Measurements from ENCODE around the gene SFXN2. TPM values are rescaled to one million over a fixed set of nuclear protein-coding genes. Genes with fewer than 3 reads are reported as not detected.

SFXN2 gene
- total RNA-seq, 6 experiments from 2014 or later: 7.1 to 29.7 (median 16.5) TPM

- peaks cover 0 to 65% (median 12%) of the 10 kb centered on the region in 4 donors for H3K4me1 ChIP-seq
Observed at GRCh38 chr10:102770108-102770482, 55.7 kb downstream of the SFXN2 start.

GRCh38 chr10:102770792-102771191 lies 56.4 kb downstream of the SFXN2 start:
- H3K27ac ChIP-seq: peak overlapping the region in 1 of 3 donors; percentile 44
- H3K9me3 ChIP-seq: no peaks in the 10 kb centered on the region
- no peak overlapping the region for H3K4me3 ChIP-seq
- WGBS (ENCODE audit: insufficient coverage, low coverage, low lambda C conversion rate, missing lambda C conversion rate): 50% methylated on average over 1 of the region's 1 CpG
- H3K36me3 ChIP-seq: no peaks in the 10 kb centered on the region
- peaks cover 0 to 71% (median 16%) of the 10 kb centered on the region in 4 donors for H3K4me1 ChIP-seq
- TF ChIP-seq, protein P1, sequence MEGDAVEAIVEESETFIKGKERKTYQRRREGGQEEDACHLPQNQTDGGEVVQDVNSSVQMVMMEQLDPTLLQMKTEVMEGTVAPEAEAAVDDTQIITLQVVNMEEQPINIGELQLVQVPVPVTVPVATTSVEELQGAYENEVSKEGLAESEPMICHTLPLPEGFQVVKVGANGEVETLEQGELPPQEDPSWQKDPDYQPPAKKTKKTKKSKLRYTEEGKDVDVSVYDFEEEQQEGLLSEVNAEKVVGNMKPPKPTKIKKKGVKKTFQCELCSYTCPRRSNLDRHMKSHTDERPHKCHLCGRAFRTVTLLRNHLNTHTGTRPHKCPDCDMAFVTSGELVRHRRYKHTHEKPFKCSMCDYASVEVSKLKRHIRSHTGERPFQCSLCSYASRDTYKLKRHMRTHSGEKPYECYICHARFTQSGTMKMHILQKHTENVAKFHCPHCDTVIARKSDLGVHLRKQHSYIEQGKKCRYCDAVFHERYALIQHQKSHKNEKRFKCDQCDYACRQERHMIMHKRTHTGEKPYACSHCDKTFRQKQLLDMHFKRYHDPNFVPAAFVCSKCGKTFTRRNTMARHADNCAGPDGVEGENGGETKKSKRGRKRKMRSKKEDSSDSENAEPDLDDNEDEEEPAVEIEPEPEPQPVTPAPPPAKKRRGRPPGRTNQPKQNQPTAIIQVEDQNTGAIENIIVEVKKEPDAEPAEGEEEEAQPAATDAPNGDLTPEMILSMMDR (IDR thresholded peaks at IDR 0.05): no peak
- TF ChIP-seq POLR2A (IDR thresholded peaks at IDR 0.05): no peak
- intact Hi-C loops (cut with DNase I): no loop called here
- no peaks in the 10 kb centered on the region for H3K27me3 ChIP-seq
- ATAC-seq (no peak), DNase-seq (no peak)

More at GRCh38 chr10:102770108-102770482, 55.7 kb downstream of the SFXN2 start:
- no peak for TF ChIP-seq POLR2A (IDR thresholded peaks at IDR 0.05)
- TF ChIP-seq, protein P1 (IDR thresholded peaks at IDR 0.05): no peak
- Histone ChIP-seq H3K27ac (peak overlapping the region in 2 of 3 donors; percentile 38 to 44), H3K36me3 (no peaks in the 10 kb centered on the region), H3K9me3 (no peaks in the 10 kb centered on the region), H3K4me3 (no peak overlapping the region), H3K27me3 (no peaks in the 10 kb centered on the region)
- 69% methylated on average over 3 of the region's 3 CpGs for WGBS (ENCODE audit: insufficient coverage, low coverage, low lambda C conversion rate, missing lambda C conversion rate)
- intact Hi-C loops (cut with DNase I): no loop called here
- no peak for ATAC-seq
- no peak for DNase-seq

DNA sequence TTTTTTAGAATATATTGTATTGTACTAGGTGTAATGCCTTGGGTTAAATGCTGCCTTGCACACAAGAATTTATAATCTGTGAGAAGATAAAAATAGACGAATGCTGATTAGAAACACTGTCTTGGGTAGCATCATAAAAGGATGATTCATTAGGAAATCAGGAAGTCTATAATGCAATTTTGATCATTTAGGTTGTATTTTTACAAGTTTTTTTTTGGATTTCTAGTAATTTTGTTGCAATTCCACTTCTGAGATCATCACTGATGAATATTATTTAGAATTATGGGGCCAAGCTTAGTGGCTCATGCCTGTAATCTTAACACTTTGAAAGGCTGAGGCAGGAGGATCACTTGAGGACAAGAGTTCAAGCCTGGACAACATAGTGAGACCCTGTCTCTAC lies 58.9 kb downstream of the SFXN2 start:
- no peaks in the 10 kb centered on the region for H3K36me3 ChIP-seq
- TF ChIP-seq, protein P1 (IDR thresholded peaks at IDR 0.05): no peak
- TF ChIP-seq POLR2A (IDR thresholded peaks at IDR 0.05): no peak
- WGBS (ENCODE audit: insufficient coverage, low coverage, low lambda C conversion rate, missing lambda C conversion rate): 25% methylated on average over 1 of the region's 1 CpG

DNA sequence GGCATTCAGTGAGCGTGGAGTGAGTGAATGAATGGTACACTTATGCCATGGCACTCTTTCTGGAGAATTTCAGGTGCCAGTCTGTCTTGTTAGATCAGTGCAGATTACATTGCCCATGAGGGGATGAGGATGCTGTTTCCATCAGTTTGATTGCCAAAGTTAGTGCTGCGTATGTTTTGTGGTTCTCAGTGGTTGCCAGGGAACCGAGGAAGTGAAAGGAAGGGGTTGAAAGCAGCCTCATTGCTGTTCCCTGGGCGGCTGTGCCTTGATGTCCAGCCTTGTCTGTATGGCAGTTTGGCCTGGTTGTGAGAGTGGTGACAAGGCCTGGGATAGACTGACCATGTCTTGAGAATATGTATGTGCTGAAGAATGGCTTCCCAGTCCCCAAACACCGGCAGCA lies 59.5 kb downstream of the SFXN2 start:
- DNase-seq: no peak
- H3K36me3 ChIP-seq: no peaks in the 10 kb centered on the region
- no peaks in the 10 kb centered on the region for H3K27me3 ChIP-seq
- ATAC-seq: peak in 1 of 4 donors; percentile 3
- H3K4me3 ChIP-seq: no peak overlapping the region
- intact Hi-C loops (cut with DNase I): no loop called here
- peak overlapping the region; percentile 15 to 91 (median 90) for H3K27ac ChIP-seq
- TF ChIP-seq POLR2A (IDR thresholded peaks at IDR 0.05): no peak
- H3K9me3 ChIP-seq: no peaks in the 10 kb centered on the region
- H3K4me1 ChIP-seq: peaks cover 0 to 87% (median 21%) of the 10 kb centered on the region in 4 donors
- 80% methylated on average over 3 of the region's 5 CpGs for WGBS (ENCODE audit: insufficient coverage, low coverage, low lambda C conversion rate, missing lambda C conversion rate)

More for the DNA sequence above, 58.9 kb downstream of the SFXN2 start:
- Histone ChIP-seq H3K27me3 (no peaks in the 10 kb centered on the region), H3K9me3 (no peaks in the 10 kb centered on the region), H3K4me1 (peaks cover 0 to 83% (median 21%) of the 10 kb centered on the region in 4 donors), H3K27ac (no peak overlapping the region), H3K4me3 (no peak overlapping the region)
- intact Hi-C loops (cut with DNase I): no loop called here
- DNase-seq (no peak), ATAC-seq (no peak)

DNA sequence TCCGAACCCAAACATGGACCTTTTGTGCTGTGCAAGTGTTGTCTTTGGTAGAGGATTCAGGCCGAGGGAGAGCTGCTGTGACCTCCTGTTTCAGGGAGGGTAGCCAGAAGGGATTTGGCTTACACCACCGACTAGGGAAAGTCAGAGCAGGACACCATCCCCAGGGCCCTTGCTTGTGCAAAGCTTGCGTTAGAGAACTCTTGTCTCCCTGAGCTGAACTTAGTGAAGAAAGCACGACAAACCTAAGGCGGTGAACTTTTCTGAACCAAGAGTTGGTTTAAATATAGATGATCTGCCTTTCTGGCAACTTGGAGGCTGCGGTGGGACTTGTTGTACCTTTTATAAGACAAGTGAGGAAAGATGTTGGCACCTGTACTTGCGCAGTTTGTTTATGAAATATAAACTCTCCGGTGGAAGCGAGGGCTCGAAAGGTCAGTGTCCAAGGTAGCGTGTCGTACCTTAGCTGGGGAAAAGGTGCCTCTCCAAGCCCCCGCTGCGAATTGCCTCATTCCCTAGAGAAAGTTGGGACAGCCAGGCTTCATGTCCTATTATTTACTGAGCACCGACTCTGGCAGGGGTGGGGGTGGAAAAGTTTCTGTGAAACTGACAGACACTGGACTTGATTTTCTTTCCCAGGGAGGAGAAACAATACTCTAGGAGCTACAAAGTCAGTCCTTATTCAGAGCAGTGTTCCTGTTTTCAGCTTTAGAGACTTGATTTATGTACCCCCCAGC lies 60.9 kb downstream of the SFXN2 start:
- DNase-seq: peak; percentile 37 to 81 (median 73)
- Histone ChIP-seq H3K9me3 (no peaks in the 10 kb centered on the region), H3K4me1 (peaks cover 3 to 87% (median 27%) of the 10 kb centered on the region in 4 donors), H3K27ac (peak overlapping the region; percentile 90 to 94 (median 91)), H3K36me3 (no peaks in the 10 kb centered on the region), H3K27me3 (no peaks in the 10 kb centered on the region), H3K4me3 (peak overlapping the region; percentile 8 to 28 (median 22))
- ATAC-seq: peak; percentile 47 to 77 (median 71)
- intact Hi-C loops (cut with DNase I): no loop called here
- WGBS (ENCODE audit: insufficient coverage, low coverage, low lambda C conversion rate, missing lambda C conversion rate): 32% methylated on average over 16 of the region's 16 CpGs
- TF ChIP-seq POLR2A (IDR thresholded peaks at IDR 0.05): no peak
- TF ChIP-seq, protein P1 (IDR thresholded peaks at IDR 0.05): no peak

All from right lobe of liver (tissue), 6 donors.